GM19395 (cell line): ENCODE measurements around the gene HCFC1.
"Not testable (repeated sequence)": the region's sequence is repeated elsewhere in the genome, so short reads cannot be mapped to it uniquely, and the experiment has no call there.

Source experiments
- ATAC-seq: cut with Tn5 transposase; IDR thresholded peaks from one replicate; pipeline ENCODE4 v1.9.1; 2021; ENCODE audit warnings: mild to moderate bottlenecking, moderate library complexity; ENCODE audit not compliant: unreplicated experiment

HCFC1 gene

GRCh38 chrX:154010330-154011087, 38.9 kb upstream of the HCFC1 start:
- ATAC-seq, result no peak

GRCh38 chrX:154008521-154008920, 36.9 kb upstream of the HCFC1 start:
- ATAC-seq, result peak; percentile 13

GRCh38 chrX:154006947-154007346, 35.3 kb upstream of the HCFC1 start:
- no peak for ATAC-seq

GRCh38 chrX:154004315-154004714, 32.7 kb upstream of the HCFC1 start:
- no peak for ATAC-seq

GRCh38 chrX:154002215-154002719, 30.6 kb upstream of the HCFC1 start:
- no peak for ATAC-seq

- no peak for ATAC-seq
These were observed 28.4 kb upstream of the HCFC1 start for GRCh38 chrX:154000051-154000450.

- no peak for ATAC-seq
These were observed 27.9 kb upstream of the HCFC1 start for GRCh38 chrX:153999359-154000037.

GRCh38 chrX:153995504-153995903, 23.9 kb upstream of the HCFC1 start:
- no peak for ATAC-seq

- ATAC-seq, result not testable (repeated sequence)
These were observed 22.8 kb upstream of the HCFC1 start for GRCh38 chrX:153994398-153994797.

- ATAC-seq, result no peak
These were observed 22.4 kb upstream of the HCFC1 start for GRCh38 chrX:153993978-153994377.

GRCh38 chrX:153993079-153993478, 21.5 kb upstream of the HCFC1 start:
- no peak for ATAC-seq

GRCh38 chrX:153992180-153992579, 20.6 kb upstream of the HCFC1 start:
- no peak for ATAC-seq

GRCh38 chrX:153991013-153991580, 19.5 kb upstream of the HCFC1 start:
- no peak for ATAC-seq

GRCh38 chrX:153989973-153990655, 18.5 kb upstream of the HCFC1 start:
- no peak for ATAC-seq

GRCh38 chrX:153988493-153988892, 16.9 kb upstream of the HCFC1 start:
- no peak for ATAC-seq

- no peak for ATAC-seq
These were observed 12.9 kb upstream of the HCFC1 start for GRCh38 chrX:153984351-153985178.

GRCh38 chrX:153983321-153983801, 11.7 kb upstream of the HCFC1 start:
- ATAC-seq, result no peak

GRCh38 chrX:153981771-153982533, 10.3 kb upstream of the HCFC1 start:
- ATAC-seq, result no peak

GRCh38 chrX:153981231-153981630, 9.6 kb upstream of the HCFC1 start:
- ATAC-seq, result no peak

GRCh38 chrX:153980394-153980793, 8.8 kb upstream of the HCFC1 start:
- not testable (repeated sequence) for ATAC-seq
